ENCODE data around the gene RTN4IP1.
A peak's percentile ranks its signal among the peaks of the same experiment; 100 is the strongest.

Gene RTN4IP1

GRCh38 chr6:106528521-106528920 is 100.8 kb downstream of the RTN4IP1 start:
- no peak for TF ChIP-seq POLR2AphosphoS5 (IDR thresholded peaks at IDR 0.05; ENCODE audit: low read depth, low read length)
- TF ChIP-seq POLR2A (IDR thresholded peaks at IDR 0.05; ENCODE audit: low read depth, low read length), result no peak
- no peak for TF ChIP-seq TAF1 (IDR thresholded peaks at IDR 0.05; ENCODE audit: borderline replicate concordance, low read depth, low read length)
- FAIRE-seq (no peak), DNase-seq (ENCODE audit: insufficient read length) (no peak)

DNA sequence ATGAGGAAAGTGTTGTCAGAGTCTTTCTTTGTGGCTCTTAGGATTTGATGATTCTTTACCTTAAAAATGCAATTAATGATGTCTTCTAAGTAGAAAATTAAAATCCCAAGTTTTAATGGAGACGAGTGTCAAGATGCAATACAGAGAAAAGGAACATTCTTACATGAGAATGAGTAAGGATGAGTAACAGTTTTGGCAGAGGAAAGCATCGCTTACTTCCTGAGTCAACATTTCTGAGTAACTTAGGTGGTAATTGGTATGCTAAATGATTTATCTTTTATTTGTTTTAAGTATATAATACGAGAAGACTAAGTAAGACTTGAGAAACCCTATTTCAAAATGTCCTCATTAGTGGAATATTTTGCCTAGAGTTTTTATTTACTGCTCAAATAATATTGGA is 101.3 kb downstream of the RTN4IP1 start:
- DNase-seq (ENCODE audit: insufficient read length) (no peak), FAIRE-seq (no peak)
- TF ChIP-seq TAF1 (IDR thresholded peaks at IDR 0.05; ENCODE audit: borderline replicate concordance, low read depth, low read length) (no peak), POLR2A (IDR thresholded peaks at IDR 0.05; ENCODE audit: low read depth, low read length) (no peak), POLR2AphosphoS5 (IDR thresholded peaks at IDR 0.05; ENCODE audit: low read depth, low read length) (no peak)

DNA sequence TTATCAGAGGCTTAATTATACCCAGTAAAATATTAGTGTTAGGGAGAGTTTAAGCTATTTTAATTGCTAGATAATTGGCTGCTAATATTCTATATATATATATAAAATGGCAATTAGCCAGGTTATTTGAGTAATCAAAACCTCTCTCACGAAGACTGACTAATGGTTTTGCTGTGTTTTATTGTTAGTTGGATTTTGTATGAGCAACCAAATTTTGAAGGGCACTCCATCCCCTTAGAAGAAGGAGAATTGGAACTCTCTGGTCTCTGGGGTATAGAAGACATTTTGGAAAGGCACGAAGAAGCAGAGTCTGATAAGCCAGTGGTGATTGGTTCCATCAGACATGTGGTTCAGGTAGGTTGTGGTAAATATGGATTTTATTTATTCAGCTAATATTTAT is 102.2 kb downstream of the RTN4IP1 start:
- FAIRE-seq (no peak), DNase-seq (ENCODE audit: insufficient read length) (no peak)
- TF ChIP-seq POLR2A (IDR thresholded peaks at IDR 0.05; ENCODE audit: low read depth, low read length) (no peak), POLR2AphosphoS5 (IDR thresholded peaks at IDR 0.05; ENCODE audit: low read depth, low read length) (no peak), TAF1 (IDR thresholded peaks at IDR 0.05; ENCODE audit: borderline replicate concordance, low read depth, low read length) (no peak)

- TF ChIP-seq POLR2A (IDR thresholded peaks at IDR 0.05; ENCODE audit: low read depth, low read length), result no peak
- no peak for TF ChIP-seq POLR2AphosphoS5 (IDR thresholded peaks at IDR 0.05; ENCODE audit: low read depth, low read length)
- no peak for TF ChIP-seq TAF1 (IDR thresholded peaks at IDR 0.05; ENCODE audit: borderline replicate concordance, low read depth, low read length)
- no peak for FAIRE-seq
These were observed 103.4 kb downstream of the RTN4IP1 start for GRCh38 chr6:106525882-106526275.

DNA sequence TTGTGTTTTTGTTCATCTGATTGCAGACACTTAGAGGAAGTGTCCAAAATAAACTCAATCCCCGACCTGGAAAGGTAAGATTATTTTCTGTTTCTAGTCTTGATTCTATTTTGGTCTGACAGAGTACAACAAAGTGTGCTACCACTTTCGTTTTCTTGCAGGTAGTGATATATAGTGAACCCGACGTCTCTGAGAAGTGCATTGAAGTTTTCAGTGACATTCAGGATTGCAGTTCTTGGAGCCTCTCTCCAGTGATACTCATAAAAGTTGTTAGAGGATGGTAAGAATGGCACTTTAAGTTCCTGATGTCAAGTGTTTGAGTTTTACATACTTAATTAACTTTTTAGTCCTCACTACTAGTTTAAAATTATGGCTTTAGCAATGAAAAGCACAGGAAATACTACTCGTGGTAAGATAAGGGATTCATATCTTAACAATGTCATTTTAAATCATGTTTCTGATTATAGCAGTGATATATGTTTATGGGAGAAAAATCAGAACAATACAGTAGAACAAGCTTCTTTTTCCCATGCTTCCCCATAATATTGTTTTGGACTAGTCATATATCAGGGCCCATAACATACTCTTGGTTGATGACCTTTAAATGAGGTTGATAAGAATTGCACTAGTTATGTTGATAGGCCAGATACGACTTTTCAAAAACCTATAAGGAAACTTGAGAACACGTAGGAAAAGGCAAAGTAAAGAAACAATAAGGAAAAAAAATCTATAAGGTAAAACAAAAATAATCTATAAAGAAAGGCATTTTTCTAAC is 104.0 kb downstream of the RTN4IP1 start:
- DNase-seq (ENCODE audit: insufficient read length) (no peak), FAIRE-seq (peak; percentile 96)
- no peak for TF ChIP-seq POLR2AphosphoS5 (IDR thresholded peaks at IDR 0.05; ENCODE audit: low read depth, low read length)
- TF ChIP-seq POLR2A (IDR thresholded peaks at IDR 0.05; ENCODE audit: low read depth, low read length), result 0 out of 2 replicates have a peak, but pooled peaks have one; percentile 36

More at GRCh38 chr6:106525882-106526275, 103.4 kb downstream of the RTN4IP1 start:
- DNase-seq (ENCODE audit: insufficient read length), result no peak

DNA sequence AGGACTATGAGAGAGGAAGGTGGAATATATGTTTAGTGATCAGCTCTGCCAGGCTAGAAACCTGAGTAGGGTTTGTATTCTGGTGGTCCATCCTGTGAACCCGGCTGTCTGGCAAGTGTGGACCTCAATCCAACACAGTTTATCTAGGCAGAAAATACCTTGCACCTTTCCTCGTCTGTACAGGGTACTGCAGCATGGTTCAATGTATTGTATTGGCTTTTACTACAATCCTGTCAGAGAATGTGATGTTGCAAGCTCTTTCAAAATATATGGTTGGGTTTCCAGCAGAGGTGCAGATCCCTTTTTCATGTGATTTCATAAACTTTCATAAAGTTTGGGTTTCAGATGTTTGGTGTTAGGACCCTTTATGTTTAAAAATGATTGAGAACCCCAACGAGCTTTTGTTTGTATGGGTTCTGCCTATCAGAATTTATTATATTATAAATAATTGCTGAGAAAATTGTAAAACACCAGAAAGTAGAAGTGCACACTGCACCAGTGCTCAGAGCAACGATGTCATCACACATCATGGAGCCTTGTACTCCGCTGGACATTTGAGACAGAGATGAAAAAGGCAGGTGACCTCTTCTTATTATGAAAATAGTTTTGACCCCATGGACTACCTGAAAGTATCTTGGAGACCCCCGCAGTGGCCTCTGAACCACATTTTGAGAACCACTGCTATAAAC is 106.6 kb downstream of the RTN4IP1 start:
- TF ChIP-seq POLR2AphosphoS5 (IDR thresholded peaks at IDR 0.05; ENCODE audit: low read depth, low read length), result no peak
- no peak for TF ChIP-seq POLR2A (IDR thresholded peaks at IDR 0.05; ENCODE audit: low read depth, low read length)
- TF ChIP-seq TAF1 (IDR thresholded peaks at IDR 0.05; ENCODE audit: borderline replicate concordance, low read depth, low read length), result no peak
- DNase-seq (ENCODE audit: insufficient read length) (no peak), FAIRE-seq (peak; percentile 77)

Measured in GM12892 (cell line).